ENCODE measurements around the gene GET3.

The GET3 gene

DNA sequence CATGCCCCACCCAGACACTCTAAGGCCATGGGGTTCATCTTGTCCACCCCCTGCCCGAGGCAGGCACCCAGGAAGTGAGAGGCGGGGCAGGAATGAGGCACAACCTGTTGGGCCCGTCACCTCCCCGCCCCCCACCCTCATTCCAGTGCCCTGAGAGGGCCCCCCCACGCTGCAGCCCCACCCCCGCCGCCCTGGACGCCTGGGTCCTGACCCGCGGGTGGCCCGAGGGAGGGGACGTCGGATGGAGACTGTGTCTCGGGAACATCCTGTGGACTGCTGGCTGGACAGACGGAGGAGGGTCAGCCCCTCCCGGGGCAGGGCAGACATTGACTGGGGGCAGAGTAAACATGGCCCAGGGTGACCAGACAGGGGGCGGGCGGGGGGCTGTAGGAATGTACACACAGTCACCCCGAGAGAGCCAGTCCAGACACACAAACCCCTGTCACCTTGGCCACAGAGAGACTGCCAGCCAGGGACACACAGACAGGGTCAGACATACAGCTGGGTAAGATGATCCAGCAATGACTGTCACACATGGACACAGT is 46.6 kb downstream of the GET3 start:
- TF ChIP-seq, protein P1, sequence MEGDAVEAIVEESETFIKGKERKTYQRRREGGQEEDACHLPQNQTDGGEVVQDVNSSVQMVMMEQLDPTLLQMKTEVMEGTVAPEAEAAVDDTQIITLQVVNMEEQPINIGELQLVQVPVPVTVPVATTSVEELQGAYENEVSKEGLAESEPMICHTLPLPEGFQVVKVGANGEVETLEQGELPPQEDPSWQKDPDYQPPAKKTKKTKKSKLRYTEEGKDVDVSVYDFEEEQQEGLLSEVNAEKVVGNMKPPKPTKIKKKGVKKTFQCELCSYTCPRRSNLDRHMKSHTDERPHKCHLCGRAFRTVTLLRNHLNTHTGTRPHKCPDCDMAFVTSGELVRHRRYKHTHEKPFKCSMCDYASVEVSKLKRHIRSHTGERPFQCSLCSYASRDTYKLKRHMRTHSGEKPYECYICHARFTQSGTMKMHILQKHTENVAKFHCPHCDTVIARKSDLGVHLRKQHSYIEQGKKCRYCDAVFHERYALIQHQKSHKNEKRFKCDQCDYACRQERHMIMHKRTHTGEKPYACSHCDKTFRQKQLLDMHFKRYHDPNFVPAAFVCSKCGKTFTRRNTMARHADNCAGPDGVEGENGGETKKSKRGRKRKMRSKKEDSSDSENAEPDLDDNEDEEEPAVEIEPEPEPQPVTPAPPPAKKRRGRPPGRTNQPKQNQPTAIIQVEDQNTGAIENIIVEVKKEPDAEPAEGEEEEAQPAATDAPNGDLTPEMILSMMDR (conservative IDR thresholded peaks at IDR 0.05), result no peak
- peak overlapping the region; percentile 78 for H3K27ac ChIP-seq

DNA sequence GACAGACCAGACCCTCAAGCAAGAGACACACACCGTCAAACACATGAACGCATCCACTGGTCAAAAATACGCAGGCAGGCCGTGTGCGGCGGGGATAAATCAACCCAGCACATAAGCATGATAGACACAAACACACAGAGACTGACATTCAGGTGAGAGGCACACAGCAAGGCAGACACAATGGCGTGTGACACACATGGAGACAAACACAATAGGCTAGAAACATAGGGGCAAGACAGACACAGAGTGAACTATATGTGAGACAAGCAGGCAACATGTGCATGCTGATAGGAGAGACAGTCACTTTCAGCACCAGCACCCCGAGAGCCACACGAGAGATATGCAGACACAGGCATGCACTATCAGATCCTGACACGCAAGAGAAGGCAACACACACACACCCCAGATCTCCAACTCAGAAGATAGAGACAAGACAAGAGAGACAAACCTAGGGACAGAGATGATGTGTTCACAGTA is 47.1 kb downstream of the GET3 start:
- TF ChIP-seq, protein P1 (conservative IDR thresholded peaks at IDR 0.05), result no peak
- H3K27ac ChIP-seq, result no peak overlapping the region; the same call in 1 of the 2 replicates

DNA sequence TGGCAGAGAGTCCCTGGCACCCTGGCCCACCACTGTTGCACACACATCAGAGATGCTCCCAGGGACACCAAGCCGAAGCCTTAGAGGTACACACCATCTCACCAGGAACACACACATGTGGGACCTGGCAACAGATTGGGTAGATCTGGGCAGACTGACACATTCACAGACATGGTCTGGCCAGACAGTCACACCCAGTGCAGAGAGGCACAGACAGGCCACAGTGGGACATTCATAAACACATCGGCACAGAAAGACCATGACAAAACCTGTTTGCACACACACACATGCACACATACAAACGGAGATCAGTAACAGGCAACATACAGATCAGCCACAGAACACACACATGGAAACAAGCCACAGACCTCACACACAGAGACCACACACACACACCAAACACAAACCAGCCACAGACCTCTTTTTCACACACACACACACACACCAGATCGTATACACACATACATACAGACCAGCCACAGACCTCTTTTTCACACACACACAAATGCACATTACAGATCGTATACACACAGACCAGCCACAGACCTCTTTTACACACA is 47.7 kb downstream of the GET3 start:
- no peak overlapping the region; the same call in 1 of the 2 replicates for H3K27ac ChIP-seq
- TF ChIP-seq, protein P1 (conservative IDR thresholded peaks at IDR 0.05), result no peak

DNA sequence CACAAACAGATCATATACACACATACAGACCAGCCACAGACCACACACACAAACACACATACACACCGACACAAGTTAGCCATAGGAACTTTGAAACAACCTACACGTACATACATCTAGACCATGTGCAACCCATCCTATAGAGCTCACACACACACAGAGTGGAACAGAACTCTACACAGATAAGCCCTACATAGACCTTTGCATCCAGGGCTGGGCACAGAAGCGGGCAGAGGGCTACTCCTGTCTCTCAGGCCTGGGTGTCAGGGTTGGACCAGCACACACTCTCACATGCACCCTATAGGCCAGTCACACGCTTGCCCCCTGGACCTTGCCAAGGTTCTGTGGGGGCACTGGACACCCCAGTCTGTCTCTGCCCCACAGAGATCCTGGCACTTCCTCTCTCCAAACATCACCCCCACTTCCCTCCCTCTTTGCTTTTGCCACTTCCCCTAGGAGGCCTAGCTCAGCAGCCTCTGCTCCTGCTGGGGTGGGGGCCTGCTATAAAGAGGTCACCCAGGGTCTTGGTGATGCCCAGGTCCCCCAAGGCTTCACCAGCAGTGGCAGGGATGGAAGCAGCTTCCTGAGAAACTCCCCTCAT is 48.2 kb downstream of the GET3 start:
- TF ChIP-seq, protein P1 (conservative IDR thresholded peaks at IDR 0.05), result no peak
- peak overlapping the region; percentile 20; the same call in 1 of the 2 replicates for H3K27ac ChIP-seq

DNA sequence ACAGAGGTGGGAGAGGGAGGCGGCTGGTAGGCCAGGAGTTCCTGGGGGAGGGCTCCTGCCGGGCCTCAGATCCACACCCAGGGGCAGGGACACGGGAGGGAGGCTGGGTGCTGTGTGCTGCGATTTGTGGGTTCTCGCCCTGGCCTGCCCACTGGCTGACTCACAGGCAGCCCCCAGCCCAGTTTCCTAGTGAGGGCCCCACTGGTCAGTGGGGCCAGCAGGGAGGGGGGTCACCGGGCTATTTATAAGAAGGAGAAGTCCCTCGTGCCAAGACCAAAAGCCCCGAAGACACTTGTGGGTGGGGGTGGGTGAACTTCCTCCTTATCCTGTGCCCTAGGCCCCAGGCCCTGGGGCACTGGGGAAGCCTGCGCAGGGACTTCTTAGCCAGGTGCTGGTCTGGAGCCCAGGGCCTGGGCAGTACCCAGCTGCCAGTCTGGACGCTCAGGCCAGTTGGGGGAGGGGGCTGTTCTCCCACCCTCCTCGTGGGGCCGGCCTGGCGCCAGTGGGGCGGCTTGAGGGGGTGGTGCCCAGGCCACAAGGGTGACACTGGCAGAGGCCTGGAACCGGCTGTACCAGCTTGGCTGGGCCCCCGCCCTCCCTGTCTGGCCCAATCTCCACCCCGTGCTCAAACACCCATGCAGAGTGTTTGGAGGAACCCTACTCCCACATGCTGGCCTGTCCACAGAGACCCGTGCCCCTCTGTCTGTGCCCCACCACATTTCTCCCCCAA is 49.0 kb downstream of the GET3 start:
- H3K27ac ChIP-seq, result peak overlapping the region; percentile 20; the same call in 1 of the 2 replicates
- TF ChIP-seq, protein P1 (conservative IDR thresholded peaks at IDR 0.05), result no peak

DNA sequence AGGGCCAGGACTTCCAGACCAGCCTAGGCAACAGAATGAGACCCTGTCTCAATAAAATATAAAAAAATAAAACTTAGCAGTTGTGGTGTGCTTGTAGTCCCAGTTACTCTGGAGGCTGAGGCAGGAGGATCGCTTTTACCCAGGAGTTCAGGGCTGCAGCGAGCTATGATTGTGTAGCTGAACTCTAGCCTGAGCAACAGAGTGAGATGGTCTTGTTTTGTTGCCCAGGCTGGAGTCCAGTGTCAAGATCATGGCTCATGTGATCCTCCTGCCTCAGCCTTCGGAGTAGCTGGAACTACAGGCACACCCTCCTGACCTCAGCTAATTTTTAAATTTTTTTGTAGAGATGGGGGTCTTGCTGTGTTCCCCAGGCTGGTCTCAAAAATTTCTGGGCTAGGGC is 49.7 kb downstream of the GET3 start:
- TF ChIP-seq, protein P1 (conservative IDR thresholded peaks at IDR 0.05), result no peak
- H3K27ac ChIP-seq, result peak overlapping the region; percentile 20; the same call in 1 of the 2 replicates

DNA sequence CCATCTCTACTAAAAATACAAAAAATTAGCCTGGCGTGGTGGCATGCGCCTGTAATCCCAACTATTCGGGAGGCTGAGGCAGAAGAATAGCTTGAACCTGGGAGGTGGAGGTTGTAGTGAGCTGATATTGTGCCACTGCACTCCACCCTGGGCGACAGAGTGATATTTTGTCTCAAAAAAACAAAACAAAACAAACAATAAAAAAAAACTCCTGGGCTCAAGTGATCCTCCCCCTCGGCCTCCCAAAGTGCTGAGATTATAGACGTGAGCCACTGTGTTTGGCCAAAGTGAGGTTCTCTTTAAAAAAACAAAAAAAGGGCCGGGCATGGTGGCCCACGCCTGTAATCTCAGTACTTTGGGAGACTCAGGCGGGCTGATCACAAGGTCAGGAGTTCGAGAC is 50.2 kb downstream of the GET3 start:
- TF ChIP-seq, protein P1 (conservative IDR thresholded peaks at IDR 0.05), result no peak
- no peak overlapping the region for H3K27ac ChIP-seq
